Upper lobe of left lung (tissue), 4 donors: Measurements from ENCODE around the gene CCDC61.
A peak's percentile ranks its signal among the peaks of the same experiment; 100 is the strongest.

Experiments
- CTCF ChIP-seq, 6 experiments: fragments of 450-650 bp in 4 of 6; fragments of 200-600 bp in 2 of 6; sonication (generic) in 2 of 6; IDR thresholded peaks; one replicate each; pipeline ENCODE4 v1.5.1; 2016 to 2019; ENCODE audit warnings: antibody characterized with exemption in 6 of 6
- POLR2A ChIP-seq, 4 donors: fragments of 450-650 bp; IDR thresholded peaks; one replicate each; pipeline ENCODE4 v1.5.1; 2016 to 2017; ENCODE audit warnings: antibody characterized with exemption in 4 of 4, mild to moderate bottlenecking in 2 of 4
- POLR2AphosphoS5 ChIP-seq, 2 donors: sonication (generic); formaldehyde crosslinking; IDR thresholded peaks; one replicate each; pipeline ENCODE4 v1.5.1; 2017; ENCODE audit warnings: antibody characterized with exemption in 2 of 2

- TF ChIP-seq POLR2AphosphoS5 (IDR thresholded peaks at IDR 0.05) (peak in 1 of 2 donors; percentile 63), CTCF (IDR thresholded peaks at IDR 0.05) (no peak), POLR2A (IDR thresholded peaks at IDR 0.05) (peak in 1 of 4 donors; percentile 15)
Measured at GRCh38 chr19:45972081-45972946, 23.0 kb upstream of the CCDC61 start.
